Breast epithelium (tissue), 3 donors: ENCODE measurements around the gene PRPSAP1.

Source experiments
- CTCF ChIP-seq, 3 donors: fragments of 450-650 bp; IDR thresholded peaks; one replicate each; pipeline ENCODE4 v1.5.1; 2016 to 2017; ENCODE audit warnings: antibody characterized with exemption in 3 of 3, mild to moderate bottlenecking in 3 of 3, moderate library complexity in 3 of 3
- POLR2A ChIP-seq: fragments of 450-650 bp; IDR thresholded peaks from one replicate; pipeline ENCODE4 v1.6.1; 2016; ENCODE audit warnings: antibody characterized with exemption, mild to moderate bottlenecking, moderate library complexity

GRCh38 chr17:76329664-76330063 is 24.1 kb downstream of the PRPSAP1 start:
- no peak for TF ChIP-seq CTCF (IDR thresholded peaks at IDR 0.05)
- no peak for TF ChIP-seq POLR2A
